HepG2 (cell line): ENCODE data around the gene NFYB. TPM values are rescaled to one million over a fixed set of nuclear protein-coding genes. Genes with fewer than 3 reads are reported as not detected.

Source experiments
- ATAC-seq: fragments of 200-7000 bp; cut with Tn5 transposase; 3 replicates; pipeline ENCODE4 v1.9.1; 2020; ENCODE audit warnings: mild to moderate bottlenecking, moderate library complexity
- BruUV-seq: library from RNA; stranded (reverse); fragments of 400-500 nt; replicated peaks from 2 replicates; lab custom pipeline; 2021; lab: Mats Ljungman, UMichigan
- CTCF ChIA-PET: fragments of 300-600 bp; formaldehyde crosslinking; extraction: SDS; loops from one replicate; lab custom pipeline; 2021; ENCODE audit warnings: low total read pairs, inconsistent platforms, low intra/inter-chr PET ratio; lab: Yijun Ruan, JAX
- POLR2A ChIA-PET: fragments of 350-600 bp; sonication (Branson Sonifier 250); formaldehyde crosslinking; loops from one replicate; lab custom pipeline; 2020; ENCODE audit warnings: antibody characterized with exemption, inconsistent platforms; lab: Yijun Ruan, JAX
- DNase-seq: peaks from one replicate; pipeline ENCODE4 v3.0.0-alpha.2; 2015; ENCODE audit warnings: low spot score
- FAIRE-seq: peaks from 3 replicates; lab custom pipeline; 2011; peaks lifted over from hg19 to GRCh38; lab: Jason Lieb, UNC
- H2AFZ ChIP-seq: one replicate; pipeline ENCODE4 v1.6.1; 2011; ENCODE audit warnings: low read length, inconsistent platforms
- H3K27ac ChIP-seq: fragments of 300-600 bp; 3 replicates; pipeline ENCODE4 v1.8.0; 2011; ENCODE audit warnings: mixed run types, mild to moderate bottlenecking, mixed read lengths, low read length, inconsistent platforms; ENCODE audit not compliant: insufficient read depth; ENCODE audit errors: extremely low read length
- H3K27me3 ChIP-seq, 2 experiments: fragments of 200-600 bp in 1 of 2; 2 replicates in 1 of 2; 3 replicates in 1 of 2; pipeline versions ENCODE4 v1.6.0 to v1.8.0; 2011; ENCODE audit warnings: low read length in 2 of 2, mild to moderate bottlenecking in 2 of 2, moderate library complexity in 2 of 2, inconsistent platforms in 1 of 2; ENCODE audit not compliant: insufficient read depth in 2 of 2, control insufficient read depth in 1 of 2
- H3K36me3 ChIP-seq, 2 experiments: fragments of 200-600 bp in 1 of 2; replicated peaks in 1 of 2; 2 replicates in 1 of 2; 3 replicates in 1 of 2; pipeline versions ENCODE4 v1.5.1 to v1.8.0; 2011; ENCODE audit warnings: low read length in 2 of 2, inconsistent platforms in 1 of 2; ENCODE audit not compliant: insufficient read depth in 2 of 2, control insufficient read depth in 1 of 2
- H3K4me1 ChIP-seq: 2 replicates; pipeline ENCODE4 v1.5.1; 2012; ENCODE audit warnings: low read length, inconsistent platforms; ENCODE audit not compliant: insufficient read depth
- H3K4me2 ChIP-seq: 2 replicates; pipeline ENCODE4 v1.6.0; 2011; ENCODE audit warnings: low read depth, low read length, inconsistent platforms
- H3K4me3 ChIP-seq, 3 experiments: fragments of 200-600 bp in 1 of 3; sonication (generic), shearing (Covaris generic) in 1 of 3; replicated peaks in 1 of 3; 2 replicates each; pipeline ENCODE4 v1.5.1; 2011 to 2016; ENCODE audit warnings: low read length in 3 of 3, inconsistent platforms in 2 of 3, low read depth in 2 of 3, mild to moderate bottlenecking in 2 of 3, control low read depth in 1 of 3, mixed read lengths in 1 of 3; ENCODE audit not compliant: insufficient read depth in 1 of 3
- H3K79me2 ChIP-seq: one replicate; pipeline ENCODE4 v1.6.1; 2011; ENCODE audit warnings: low read length, inconsistent platforms; ENCODE audit not compliant: insufficient read depth
- H3K9ac ChIP-seq: 2 replicates; pipeline ENCODE4 v1.6.0; 2011; ENCODE audit warnings: mild to moderate bottlenecking, low read depth, low read length, inconsistent platforms; ENCODE audit not compliant: insufficient read depth
- H3K9me3 ChIP-seq: 2 replicates; pipeline ENCODE4 v1.5.1; 2012; ENCODE audit warnings: mild to moderate bottlenecking, low read length
- H4K20me1 ChIP-seq: 2 replicates; pipeline ENCODE4 v1.6.0; 2011; ENCODE audit warnings: inconsistent platforms, mild to moderate bottlenecking, low read length, moderate library complexity; ENCODE audit not compliant: insufficient read depth
- CCAR2 ChIP-seq: fragments of 200-400 bp; formaldehyde crosslinking; optimal IDR thresholded peaks from 2 replicates; pipeline ENCODE3; 2018; ENCODE audit warnings: low read depth, mild to moderate bottlenecking, low read length, moderate library complexity
- NCOR1 ChIP-seq: fragments of 200-600 bp; sonication (generic); IDR thresholded peaks from 2 replicates; pipeline ENCODE4 v1.7.0; 2017; ENCODE audit warnings: antibody characterized with exemption, low read length, borderline replicate concordance
- TAF1 ChIP-seq: sonication (generic); formaldehyde crosslinking; IDR thresholded peaks from 2 replicates; pipeline ENCODE4 v1.4.0; 2020; ENCODE audit warnings: missing genetic modification reagents
- ZKSCAN1 ChIP-seq: fragments of 150-350 bp; IDR thresholded peaks from 2 replicates; pipeline ENCODE4 v1.6.1; 2014; ENCODE audit warnings: low read length
- ZNF10 ChIP-seq: sonication (generic); formaldehyde crosslinking; IDR thresholded peaks from 2 replicates; pipeline ENCODE4 v1.4.0; 2020; ENCODE audit warnings: mild to moderate bottlenecking, low read depth, missing genetic modification reagents, borderline replicate concordance
- in situ Hi-C: cut with HindIII; loops from 2 replicates; pipeline ENCODE4 v1.10.0; 2017; ENCODE audit warnings: low pct_unique_long_range_greater_than_20kb; ENCODE audit not compliant: extremely low pct_ligation_motif_present
- intact Hi-C: fragments of 100-400 bp; cut with micrococcal nuclease; formaldehyde crosslinking; loops from one replicate; pipeline ENCODE4 v1.10.0; 2022; ENCODE audit not compliant: unreplicated experiment
- polyA plus RNA-seq, 8 experiments: library from polyadenylated mRNA; depleted of rRNA in 3 of 8; stranded (reverse) in 7 of 8; unstranded in 1 of 8; fragments of >200 nt; fragmentation: Illumina TruSeq in 4 of 8; extraction: Trizol in 4 of 8; gene quantifications; 2 replicates each; pipeline versions ENCODE4 v1.2.1 to v1.2.3, GENCODE V29; 2011 to 2016; ENCODE audit warnings: low read depth in 4 of 8, missing spikeins in 1 of 8, mixed read lengths in 1 of 8; ENCODE audit not compliant: insufficient read depth in 1 of 8
- total RNA-seq, 5 experiments: library from RNA; depleted of rRNA; stranded (reverse); fragments of >200 nt; fragmentation: Illumina TruSeq; extraction: Trizol; gene quantifications; 2 replicates each; pipeline ENCODE4 v1.2.3, GENCODE V29; 2016; ENCODE audit warnings: low read depth in 1 of 5
- TF ChIP-seq, protein P1 (sequence below): sonication (generic); formaldehyde crosslinking; IDR thresholded peaks from 2 replicates; pipeline ENCODE4 v1.4.0; 2020; ENCODE audit warnings: mild to moderate bottlenecking, missing genetic modification reagents, borderline replicate concordance
- TF ChIP-seq, protein P2 (sequence below): IDR thresholded peaks from 2 replicates; pipeline ENCODE4 v1.6.1; 2016; ENCODE audit warnings: low read depth, missing genetic modification reagents, missing compliant biosample characterization

The NFYB gene
- total and polyA plus RNA-seq, 2 of the 13 experiments (the other 11 are each of a cell fraction or from before 2014, with no cell fraction given) = 18.7 to 36.6 TPM

DNA sequence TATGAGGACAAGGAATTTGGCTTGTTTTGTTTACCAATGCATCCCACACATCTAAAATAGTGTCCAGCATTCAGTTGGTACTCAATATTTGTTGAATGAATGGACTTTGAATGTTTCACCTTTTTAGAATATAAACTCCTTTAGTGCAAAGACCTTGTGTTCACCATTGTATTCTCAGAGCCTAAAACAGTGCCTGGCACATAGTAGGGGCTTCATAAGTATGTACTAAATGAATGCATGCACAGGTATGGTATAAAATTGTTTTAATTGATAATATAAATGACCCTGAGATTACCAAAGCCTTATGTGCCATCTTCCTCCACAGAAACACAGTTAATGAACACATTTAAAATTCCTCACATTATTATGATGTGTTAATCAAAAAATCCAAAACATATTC lies 5.0 kb upstream of the NFYB start:
- Histone ChIP-seq H3K4me1 (peaks cover 9% of the 10 kb centered on the region), H2AFZ (no peak overlapping the region), H3K4me3 (no peak overlapping the region), H4K20me1 (no peaks in the 10 kb centered on the region), H3K9ac (no peak overlapping the region), H3K27ac (no peak overlapping the region), H3K9me3 (no peaks in the 10 kb centered on the region), H3K36me3 (no peaks in the 10 kb centered on the region), H3K4me2 (no peak overlapping the region), H3K27me3 (peaks cover 0 to 8% of the 10 kb centered on the region in 2 experiments; a peak in 2 of 5 replicates), H3K79me2 (no peaks in the 10 kb centered on the region)
- DNase-seq = no peak
- CTCF ChIA-PET = no interaction called here
- FAIRE-seq = no peak
- TF ChIP-seq NCOR1 (no peak), ZKSCAN1 (peak; percentile 65; the same call in 1 of the 2 replicates), ZNF10 (CRISPR knock-in tag) (no peak), TAF1 (CRISPR knock-in tag) (no peak), CCAR2 (no peak)
- TF ChIP-seq, protein P1, sequence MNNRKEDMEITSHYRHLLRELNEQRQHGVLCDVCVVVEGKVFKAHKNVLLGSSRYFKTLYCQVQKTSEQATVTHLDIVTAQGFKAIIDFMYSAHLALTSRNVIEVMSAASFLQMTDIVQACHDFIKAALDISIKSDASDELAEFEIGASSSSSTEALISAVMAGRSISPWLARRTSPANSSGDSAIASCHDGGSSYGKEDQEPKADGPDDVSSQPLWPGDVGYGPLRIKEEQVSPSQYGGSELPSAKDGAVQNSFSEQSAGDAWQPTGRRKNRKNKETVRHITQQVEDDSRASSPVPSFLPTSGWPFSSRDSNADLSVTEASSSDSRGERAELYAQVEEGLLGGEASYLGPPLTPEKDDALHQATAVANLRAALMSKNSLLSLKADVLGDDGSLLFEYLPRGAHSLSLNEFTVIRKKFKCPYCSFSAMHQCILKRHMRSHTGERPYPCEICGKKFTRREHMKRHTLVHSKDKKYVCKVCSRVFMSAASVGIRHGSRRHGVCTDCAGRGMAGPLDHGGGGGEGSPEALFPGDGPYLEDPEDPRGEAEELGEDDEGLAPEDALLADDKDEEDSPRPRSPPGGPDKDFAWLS (CRISPR knock-in tag) = no peak
- TF ChIP-seq, protein P2, sequence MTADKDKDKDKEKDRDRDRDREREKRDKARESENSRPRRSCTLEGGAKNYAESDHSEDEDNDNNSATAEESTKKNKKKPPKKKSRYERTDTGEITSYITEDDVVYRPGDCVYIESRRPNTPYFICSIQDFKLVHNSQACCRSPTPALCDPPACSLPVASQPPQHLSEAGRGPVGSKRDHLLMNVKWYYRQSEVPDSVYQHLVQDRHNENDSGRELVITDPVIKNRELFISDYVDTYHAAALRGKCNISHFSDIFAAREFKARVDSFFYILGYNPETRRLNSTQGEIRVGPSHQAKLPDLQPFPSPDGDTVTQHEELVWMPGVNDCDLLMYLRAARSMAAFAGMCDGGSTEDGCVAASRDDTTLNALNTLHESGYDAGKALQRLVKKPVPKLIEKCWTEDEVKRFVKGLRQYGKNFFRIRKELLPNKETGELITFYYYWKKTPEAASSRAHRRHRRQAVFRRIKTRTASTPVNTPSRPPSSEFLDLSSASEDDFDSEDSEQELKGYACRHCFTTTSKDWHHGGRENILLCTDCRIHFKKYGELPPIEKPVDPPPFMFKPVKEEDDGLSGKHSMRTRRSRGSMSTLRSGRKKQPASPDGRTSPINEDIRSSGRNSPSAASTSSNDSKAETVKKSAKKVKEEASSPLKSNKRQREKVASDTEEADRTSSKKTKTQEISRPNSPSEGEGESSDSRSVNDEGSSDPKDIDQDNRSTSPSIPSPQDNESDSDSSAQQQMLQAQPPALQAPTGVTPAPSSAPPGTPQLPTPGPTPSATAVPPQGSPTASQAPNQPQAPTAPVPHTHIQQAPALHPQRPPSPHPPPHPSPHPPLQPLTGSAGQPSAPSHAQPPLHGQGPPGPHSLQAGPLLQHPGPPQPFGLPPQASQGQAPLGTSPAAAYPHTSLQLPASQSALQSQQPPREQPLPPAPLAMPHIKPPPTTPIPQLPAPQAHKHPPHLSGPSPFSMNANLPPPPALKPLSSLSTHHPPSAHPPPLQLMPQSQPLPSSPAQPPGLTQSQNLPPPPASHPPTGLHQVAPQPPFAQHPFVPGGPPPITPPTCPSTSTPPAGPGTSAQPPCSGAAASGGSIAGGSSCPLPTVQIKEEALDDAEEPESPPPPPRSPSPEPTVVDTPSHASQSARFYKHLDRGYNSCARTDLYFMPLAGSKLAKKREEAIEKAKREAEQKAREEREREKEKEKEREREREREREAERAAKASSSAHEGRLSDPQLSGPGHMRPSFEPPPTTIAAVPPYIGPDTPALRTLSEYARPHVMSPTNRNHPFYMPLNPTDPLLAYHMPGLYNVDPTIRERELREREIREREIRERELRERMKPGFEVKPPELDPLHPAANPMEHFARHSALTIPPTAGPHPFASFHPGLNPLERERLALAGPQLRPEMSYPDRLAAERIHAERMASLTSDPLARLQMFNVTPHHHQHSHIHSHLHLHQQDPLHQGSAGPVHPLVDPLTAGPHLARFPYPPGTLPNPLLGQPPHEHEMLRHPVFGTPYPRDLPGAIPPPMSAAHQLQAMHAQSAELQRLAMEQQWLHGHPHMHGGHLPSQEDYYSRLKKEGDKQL (CRISPR knock-in tag) = no peak
- POLR2A ChIA-PET = no interaction called here
- intact Hi-C loops = no loop called here
- no peak for ATAC-seq
- in situ Hi-C loops = no loop called here
- no TSS peak for BruUV-seq
